Activated CD8-positive, alpha-beta memory T cell treated with anti-CD3 and anti-CD28 coated beads, Interleukin-2, amount 50 U/mL, for 48 hours (primary cell): Measurements from ENCODE around the gene STK16.
"Not testable (repeated sequence)": the region's sequence is repeated elsewhere in the genome, so short reads cannot be mapped to it uniquely, and the experiment has no call there.

Experiments used
- DNase-seq: peaks from one replicate; pipeline ENCODE4 v3.0.0-alpha.2; 2020

Gene STK16

DNA sequence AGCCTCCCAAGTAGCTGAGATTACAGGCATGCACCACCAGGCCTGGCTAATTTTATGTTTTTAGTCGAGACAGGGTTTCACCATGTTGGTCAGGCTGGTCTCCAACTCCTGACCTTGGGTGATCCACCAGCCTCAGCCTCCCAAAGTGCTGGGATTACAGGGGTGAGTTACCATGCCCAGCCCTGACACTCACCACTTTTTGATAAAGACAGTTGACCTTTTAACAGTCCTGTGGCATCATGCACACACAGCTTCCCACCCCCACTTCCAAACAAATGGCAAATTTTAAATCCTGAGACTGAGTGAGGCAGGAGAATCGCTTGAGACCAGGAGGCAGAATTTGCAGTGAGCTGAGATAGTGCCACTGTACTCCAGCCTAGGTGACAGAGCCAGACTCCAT lies 27.7 kb downstream of the STK16 start:
- no peak for DNase-seq

DNA sequence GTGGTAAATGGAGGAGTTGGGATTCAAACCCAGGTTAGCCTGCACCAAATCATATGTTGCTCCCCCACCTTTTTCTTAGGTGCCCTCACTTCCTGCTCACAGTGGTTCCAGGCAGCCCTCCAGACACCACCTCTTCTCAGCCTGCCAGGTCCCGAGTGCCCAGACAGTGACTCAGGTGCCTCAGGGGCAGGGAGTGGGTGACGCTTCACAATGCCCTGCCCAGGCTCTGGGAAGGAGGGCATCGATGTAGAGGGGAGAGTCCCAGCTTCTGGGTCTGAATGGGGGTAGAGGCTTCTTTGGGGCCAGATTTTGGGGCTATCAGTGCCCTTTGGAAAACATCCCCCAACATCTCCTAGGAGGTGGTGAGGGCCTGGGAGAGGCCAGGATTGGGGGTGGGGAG lies 28.7 kb downstream of the STK16 start:
- DNase-seq, result no peak

DNA sequence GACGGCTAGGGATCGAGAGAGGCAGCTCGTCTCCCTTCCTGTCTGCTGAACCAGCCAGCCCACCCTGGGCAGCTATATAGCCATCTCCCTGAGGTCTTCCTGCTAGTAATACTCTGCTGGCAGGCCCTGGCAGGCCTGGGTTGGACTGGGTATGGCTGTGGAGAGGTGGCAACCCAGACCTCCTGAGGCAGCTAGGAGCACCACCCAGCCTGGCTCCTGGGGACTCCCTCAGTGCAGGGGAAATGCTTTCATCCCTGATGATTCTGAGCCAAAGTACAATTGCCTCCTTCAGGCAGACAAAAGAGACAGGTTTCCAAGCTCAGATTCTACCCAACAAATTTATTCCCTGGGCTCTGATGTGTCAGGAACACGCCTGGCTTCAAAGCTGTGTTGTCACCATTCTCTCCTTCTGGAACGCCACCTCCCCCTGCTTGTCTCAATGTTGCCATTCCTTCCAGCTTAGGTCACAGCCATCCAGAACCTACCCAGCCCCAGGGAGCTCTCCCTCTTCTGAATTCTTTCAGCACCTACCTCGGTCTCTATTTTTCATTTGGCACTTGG lies 29.2 kb downstream of the STK16 start:
- DNase-seq, result no peak

DNA sequence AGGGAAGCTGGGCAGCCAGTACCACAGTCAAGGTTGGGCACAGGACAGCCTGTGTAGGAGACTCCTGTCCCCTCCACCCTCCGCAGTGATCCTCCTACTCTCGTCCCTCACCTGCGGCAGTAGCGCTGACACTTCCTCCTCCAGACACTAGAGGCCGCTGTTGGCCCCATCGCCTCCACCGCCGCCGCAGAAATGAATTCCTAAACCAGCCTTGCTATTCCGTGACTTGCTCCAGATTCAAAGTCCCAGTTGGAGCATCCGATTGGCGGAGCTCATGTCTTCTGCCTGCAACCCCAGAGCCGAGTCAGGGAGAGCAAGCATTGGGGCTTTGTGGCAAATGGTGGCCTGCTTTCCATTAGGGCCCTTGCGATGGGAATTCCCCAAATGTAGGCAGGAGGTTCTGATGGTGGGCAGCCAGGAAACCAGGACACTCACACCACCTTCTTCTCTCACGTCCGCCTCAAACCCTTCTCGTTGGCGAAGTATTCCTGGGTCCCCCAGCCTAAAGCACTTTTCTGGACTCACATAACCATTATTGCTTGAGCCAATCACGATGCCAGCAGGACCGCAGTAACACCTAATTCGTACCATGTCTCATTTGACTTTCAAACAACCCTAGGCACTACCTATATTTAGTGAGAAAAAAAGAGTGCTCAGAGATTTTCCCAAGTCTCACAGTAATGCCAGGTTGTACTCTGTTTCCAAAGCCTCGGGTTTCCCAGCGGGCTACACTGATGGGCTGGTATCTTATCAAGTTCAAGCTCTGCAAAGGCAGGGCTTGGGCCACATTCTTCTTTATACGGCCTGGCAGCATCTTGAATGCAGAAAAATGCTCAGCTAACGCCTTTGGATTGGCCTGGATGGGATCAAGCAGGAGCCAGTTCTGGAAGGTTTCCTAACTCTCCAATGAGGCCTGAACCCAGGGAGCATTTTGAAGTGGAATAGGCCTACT lies 32.7 kb downstream of the STK16 start:
- peak; percentile 91 for DNase-seq

DNA sequence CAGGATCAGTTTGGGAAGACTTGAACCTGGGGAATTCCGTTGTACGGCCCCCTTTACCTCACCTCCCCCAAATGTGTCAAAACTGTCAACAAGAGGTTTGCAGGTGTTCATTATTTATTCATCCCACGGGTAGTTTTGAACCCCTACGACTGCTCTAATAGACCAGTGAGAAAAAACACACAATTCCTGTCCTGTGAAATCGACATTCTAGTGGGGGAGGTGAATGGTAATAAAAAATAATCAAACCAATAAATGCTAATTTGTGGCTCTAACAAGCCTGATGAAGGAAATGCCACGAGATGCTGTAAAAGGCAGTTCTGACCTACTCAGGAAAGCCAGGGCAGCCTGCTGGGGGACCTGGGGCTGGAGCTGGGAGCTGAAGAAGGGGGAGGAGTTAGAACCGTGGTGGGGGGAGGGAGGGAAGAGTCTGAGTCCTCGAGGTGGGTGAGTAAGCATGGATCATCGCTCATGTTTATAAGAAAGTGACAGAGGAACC lies 33.4 kb downstream of the STK16 start:
- no peak for DNase-seq

DNA sequence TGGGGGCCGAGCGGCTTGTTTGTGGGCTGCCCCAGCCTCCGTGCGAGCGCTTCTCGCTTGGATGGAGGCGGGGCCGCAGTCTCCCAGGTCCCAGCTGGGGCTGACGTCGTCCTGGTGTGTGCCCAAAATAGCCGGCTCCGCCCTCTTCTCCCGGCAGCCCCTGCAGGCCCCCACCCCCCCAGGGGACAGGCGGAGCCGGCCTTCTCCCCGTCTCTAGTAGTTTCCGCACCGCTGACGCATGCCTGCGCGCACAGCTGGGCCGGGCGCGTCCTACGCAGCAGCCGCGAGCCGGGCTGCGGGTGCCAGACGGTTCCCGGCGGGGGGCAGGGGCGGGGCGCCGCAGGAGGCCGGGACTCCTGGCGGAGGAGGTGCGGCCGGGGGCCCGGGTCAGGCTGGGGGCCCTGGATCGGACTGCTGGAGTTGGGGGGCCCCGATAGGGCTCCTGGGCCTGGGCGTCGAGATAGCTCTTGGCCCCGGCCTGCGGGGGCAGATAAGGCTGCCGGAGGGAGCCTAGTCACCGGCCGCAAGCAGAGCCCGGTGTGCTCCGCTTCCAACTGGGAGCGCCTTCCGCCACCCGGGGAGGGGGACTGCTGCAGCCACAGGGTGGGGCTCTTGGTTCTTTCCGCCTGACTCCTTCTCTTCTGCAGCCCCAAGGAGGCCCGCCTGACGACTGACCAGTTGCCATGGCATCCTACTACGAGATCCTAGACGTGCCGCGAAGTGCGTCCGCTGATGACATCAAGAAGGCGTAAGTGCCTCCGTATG lies 34.1 kb downstream of the STK16 start, which contains the start of gene DNAJB2:
Gene DNAJB2 (plus strand): TSS at position 216 of the 765 bp plus-strand sequence. CDS start 468 bp downstream, at position 684.
- peak; percentile 97 for DNase-seq

DNA sequence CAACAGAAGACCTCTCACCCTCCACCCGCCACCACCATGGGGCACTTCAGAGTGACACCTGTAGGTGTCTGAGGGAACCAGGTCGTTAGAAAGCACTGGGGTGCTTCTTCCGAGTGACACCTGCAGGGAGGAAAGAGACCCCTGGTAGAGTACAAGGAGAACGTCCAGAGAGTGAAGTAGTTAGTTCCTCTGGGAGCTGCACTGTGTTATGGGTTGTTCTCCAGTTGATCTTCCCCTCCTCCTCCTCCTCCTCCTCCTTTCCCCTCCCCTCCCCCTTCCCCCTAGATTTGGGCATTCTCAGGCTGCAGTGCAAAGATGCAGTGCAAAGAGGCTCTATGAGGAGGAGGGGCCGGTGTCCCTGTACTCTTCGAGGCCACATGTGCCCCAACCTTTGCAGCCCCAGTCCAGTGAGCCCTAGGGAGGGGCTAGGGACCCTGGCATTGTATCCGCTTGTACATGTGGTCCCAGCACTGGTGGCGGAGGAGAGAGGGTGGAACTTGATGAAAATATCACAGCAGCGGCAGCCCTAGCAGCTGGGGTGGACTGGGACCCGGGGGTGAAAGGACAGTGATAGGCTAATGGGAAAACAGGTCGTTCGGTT lies 34.7 kb downstream of the STK16 start:
- no peak for DNase-seq

DNA sequence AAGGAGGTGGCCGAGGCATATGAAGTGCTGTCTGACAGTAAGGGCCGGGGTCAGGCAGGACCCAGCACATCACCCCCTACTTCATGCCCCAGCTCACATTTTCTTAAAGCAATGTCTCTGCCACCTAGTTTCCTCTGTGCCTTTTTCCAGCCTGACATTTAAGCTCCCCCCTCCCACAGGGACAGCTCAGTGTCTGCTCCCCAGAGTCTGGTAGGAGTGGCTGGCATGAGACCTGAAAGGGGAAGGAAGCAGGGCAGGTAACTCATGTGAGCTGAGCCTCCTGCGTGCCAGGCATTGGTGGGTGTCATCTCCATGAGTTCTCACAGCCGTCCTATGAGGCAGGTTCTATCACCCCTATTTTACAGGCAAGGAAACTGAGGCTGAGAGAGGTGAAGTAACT lies 35.4 kb downstream of the STK16 start:
- DNase-seq, result no peak

DNA sequence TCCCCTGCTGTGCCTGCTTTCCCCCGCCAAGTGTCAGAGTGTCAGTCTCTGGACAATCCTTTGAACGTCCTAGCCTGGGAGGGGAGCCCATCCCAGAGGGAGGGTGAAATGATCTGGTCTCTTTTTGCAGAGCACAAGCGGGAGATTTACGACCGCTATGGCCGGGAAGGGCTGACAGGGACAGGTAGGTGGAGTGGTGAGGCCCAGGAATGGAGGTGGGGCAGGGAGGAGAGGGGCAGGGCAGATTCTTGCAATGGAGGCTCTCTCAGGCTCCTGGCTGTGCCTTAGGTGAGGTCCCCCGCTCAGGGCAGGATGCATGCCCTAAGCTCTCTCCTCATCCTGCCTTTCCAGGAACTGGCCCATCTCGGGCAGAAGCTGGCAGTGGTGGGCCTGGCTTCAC lies 36.3 kb downstream of the STK16 start:
- no peak for DNase-seq

DNA sequence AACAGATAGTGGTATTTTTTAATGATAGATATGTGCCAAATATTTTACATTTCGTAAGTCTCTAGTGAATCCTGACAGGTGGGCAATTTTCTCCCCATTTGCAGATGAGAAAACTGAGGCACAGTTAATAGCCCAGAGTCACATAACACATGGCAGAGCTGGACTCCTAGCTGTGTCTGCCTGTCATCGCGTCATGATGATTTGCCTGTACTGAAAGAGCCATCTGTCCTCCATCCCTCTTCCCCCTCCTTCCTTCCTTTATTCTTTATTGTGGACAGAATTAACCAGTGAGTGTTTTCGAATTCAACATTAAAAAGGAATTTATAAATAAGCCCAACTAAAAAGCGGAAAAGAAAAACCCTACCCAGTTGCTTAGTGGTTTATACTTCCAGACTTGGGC lies 37.1 kb downstream of the STK16 start:
- DNase-seq, result no peak

DNA sequence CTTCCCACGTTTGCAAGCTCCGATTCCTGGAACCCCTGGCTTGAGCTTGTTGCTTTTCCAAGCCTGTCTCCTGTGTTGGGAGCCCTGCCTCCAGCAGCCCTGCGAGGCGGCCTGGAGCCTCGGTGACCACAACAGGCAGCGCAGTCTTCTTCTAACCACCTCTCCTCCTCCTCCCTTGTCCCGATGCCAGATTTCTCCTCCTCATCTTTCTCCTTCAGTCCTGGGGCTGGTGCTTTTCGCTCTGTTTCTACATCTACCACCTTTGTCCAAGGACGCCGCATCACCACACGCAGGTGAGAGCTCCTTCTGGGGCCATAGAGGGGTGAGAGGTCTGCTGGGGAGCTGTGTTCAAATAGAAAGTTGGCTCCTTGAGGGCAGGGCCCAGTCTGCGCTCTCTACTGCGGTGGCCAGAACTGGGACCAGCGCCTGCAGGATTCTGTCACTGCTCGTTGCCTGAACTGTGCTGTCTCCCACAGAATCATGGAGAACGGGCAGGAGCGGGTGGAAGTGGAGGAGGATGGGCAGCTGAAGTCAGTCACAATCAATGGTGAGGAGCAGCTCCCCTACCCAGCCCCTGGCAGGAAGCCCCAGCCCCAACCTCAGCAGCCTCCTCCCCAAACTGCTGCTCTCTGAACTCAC lies 37.8 kb downstream of the STK16 start:
- no peak for DNase-seq

DNA sequence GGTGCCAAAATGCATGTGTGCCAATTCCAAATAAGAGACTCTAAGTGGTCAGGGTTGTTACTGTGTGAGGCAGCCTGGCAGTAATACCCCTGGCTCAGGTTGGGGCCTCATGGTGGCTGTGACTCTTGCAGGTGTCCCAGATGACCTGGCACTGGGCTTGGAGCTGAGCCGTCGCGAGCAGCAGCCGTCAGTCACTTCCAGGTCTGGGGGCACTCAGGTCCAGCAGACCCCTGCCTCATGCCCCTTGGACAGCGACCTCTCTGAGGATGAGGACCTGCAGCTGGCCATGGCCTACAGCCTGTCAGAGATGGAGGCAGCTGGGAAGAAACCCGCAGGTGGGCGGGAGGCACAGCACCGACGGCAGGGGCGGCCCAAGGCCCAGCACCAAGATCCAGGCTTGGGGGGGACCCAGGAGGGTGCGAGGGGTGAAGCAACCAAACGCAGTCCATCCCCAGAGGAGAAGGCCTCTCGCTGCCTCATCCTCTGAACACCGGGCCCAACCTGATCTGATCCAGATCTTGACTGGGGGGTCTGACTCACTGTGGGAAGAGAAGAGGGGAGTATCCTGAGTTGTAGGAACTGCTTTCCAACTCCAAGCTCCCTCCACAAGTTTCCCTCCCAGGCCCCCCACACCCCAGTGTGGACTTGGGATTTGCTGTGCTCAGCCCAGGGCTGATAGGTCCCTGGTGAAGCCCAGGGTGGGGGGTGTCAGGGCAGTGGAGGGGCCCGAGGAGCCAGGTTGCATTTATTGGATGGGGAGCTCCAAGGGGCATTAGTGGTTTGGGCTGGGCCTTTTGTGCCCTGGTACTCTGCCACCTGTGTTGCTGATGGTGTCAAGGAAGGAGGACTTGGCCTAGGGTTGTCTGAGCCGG lies 39.5 kb downstream of the STK16 start:
- no peak for DNase-seq

DNA sequence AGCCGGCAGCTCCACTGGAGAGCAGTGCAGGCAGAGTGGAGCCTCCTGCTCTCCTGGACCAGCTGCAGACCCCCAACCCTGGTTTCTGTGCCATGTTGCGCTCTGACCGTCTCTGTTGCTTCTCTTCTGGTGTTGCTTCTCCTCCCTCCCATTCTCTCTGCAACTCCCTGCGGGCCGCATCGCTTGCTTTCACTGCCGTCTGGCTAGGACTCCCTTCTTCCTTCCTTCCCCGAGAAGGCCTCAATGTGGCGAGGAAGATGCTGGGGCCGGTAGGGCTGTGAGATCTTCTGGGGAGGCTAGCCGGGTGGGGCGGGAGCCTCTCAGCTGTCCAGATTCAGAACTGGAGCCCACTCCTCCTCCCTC lies 40.1 kb downstream of the STK16 start:
- no peak for DNase-seq

DNA sequence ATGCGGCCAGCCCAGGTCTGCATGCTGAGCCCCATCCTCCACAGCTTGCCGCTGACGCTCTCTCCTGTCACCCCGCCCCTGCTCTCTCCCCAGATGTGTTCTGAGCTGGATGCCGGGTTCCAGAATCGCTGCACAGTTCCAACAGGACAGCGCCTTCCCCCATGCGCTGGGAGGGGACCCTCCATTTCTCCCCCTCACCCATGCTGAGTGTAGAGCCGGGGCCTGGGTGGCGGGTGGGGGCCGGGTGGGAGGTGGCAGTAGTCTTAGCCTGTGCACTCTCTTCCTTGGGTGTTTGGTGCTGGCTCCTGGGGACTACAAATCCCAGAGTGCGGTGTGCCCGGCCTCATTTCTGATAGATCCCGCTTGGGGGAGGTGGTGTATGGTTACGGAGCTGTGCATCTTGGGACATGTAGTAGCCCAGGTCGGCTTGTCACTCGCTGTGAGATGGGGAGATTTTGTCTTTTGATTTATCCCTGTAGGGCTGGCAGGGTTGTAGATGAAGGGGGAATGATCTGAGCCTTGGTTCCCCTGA lies 40.7 kb downstream of the STK16 start:
- no peak for DNase-seq

DNA sequence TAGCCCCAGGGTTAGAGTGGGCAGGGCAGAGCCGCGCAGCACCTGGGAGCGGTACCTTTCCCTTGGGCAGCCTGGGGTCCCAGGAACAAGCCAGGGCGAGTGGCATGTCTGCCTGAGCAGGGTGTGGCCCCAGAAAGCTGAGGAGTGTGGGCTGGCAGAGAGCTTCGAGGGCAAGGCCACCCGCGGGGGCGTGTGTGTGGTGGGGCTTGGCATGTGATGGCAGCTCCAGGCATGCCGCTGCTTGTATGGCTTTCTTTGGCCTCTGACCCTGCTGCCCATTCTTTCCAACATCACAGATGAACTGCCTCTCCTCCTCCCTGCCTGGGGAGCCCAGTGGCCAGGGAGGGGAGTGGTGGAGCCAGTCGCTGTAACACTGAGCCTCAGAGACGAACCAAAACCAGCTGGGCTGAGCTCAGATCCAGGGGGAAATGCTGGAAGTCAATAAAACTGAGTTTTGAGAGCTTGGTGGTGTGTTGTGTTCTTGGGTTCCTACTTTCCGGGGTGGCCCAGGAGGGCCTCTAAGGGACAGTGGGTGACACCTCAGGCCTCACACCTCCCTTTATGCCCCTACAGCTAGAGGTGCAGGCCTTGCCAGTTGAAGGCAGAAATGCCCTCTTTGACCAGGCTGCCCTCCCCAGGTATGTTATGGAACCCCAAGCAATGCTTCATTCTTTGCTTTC lies 41.3 kb downstream of the STK16 start:
- no peak for DNase-seq

DNA sequence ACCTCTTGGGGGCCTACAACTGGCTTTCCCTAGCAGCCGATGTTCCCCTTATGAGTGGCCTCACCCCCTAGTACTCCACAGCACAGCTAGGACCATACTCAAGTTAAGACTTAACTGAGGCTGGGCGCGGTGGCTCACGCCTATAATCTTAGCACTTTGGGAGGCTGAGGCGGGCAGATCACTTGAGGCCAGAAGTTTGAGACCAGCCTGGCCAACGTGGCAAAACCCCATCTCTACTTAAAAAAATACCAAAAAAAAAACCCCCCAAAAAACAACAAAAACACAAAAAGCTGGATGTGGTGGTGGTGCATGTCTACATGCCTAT lies 41.8 kb downstream of the STK16 start:
- not testable (repeated sequence) for DNase-seq

DNA sequence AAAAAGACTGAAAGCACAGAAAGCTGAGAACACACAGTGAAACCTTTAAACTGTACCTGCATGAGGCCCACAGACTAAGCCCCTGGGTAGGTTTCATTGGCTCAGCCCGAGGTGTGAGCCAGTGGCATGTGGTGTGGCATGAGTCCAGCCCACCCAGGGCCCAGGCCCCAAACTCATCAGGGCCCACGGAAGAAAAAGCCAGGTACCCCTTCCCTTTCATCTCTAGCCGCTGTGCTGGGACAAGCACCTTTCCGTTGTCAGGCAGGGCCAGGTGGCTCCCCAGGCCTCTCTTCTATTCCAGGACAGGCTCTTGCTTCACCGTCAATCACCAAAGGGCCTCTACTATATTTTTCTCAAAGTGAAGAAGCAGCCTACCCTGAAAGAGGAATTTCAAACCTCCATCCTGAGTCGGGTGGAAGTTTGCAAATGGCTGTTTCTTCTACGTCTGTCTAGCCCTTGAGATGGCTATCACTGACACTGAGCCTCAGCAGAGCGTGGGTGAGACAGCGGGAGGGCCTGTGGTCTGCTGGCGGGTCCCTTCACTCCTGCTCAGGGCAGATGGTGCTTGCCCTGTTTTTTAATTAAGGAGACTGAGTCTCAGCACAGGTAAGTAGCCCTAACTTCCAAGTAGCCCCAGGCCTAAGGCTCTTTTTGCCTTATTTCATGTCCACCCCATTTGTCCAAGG lies 42.4 kb downstream of the STK16 start:
- DNase-seq, result no peak

DNA sequence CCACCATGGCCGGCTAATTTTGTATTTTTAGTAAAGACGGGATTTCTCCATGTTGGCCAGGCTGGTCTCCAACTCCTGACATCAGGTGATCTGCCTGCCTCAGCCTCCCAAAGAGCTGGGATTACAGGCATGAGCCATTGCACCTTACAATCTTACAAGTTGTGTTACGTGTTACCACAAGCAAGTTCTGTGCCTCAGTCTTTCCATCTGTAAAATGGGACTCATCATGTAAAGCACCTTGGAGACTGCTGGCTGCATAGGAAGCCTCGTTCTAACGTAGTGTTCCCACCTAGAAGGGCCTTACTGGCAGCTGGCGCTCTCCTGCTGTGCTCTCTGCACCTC lies 43.9 kb downstream of the STK16 start:
- DNase-seq, result no peak

DNA sequence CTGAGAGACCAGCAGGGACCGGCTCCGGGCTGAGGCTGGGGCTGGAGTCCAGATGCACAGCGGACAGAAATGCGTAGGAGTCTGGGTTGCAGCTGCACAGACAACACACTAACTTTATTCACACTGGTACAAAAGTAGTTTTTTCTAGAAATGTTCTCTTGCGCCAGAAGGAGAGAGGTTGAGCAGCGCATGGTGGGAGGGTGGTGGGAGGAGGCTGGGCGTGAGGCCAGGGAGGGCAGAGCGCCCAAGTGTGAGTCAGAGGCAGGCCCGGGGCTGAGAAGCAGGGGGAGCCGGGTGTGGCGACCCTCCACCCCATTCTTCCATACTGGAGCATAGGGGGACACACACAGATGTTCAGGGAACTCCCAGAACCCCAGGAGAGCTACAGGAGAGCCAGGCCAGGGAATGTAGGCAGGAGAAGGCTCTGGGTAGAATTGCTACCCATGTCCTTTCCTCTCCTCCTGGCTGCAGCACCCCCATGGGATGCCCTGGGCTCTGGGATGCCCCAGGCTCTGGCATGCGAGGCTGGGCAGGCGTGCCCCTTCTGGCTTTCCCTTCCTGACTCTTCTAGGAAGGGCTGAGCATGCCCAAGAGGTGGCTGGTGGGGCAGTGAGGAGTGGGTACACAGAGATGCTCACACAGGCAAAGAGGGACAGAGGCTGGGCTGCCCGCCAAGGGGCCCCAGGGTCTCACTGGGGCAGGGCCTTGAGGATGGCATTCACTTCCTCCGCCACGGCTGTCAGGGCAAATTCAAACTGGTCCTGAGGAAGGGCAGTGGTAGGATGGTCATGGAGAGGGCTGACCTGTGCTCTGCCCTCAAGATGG lies 44.5 kb downstream of the STK16 start:
- DNase-seq, result no peak
